Activated naive CD4-positive, alpha-beta T cell treated with anti-CD3 and anti-CD28 coated beads, Interleukin-2, amount 10 ng/mL, durations not matched to agents 7 days and 5 days (primary cell): ENCODE results near the gene NPAT.

ENCODE experiments used
- CTCF ChIA-PET: fragments of 350-600 bp; sonication (Branson Sonifier 250); formaldehyde crosslinking; loops from one replicate; lab custom pipeline; 2021; ENCODE audit warnings: antibody characterized with exemption; lab: Charles Lee
- DNase-seq: peaks from one replicate; pipeline ENCODE4 v3.0.0-alpha.2; 2020
- H3K27ac Mint-ChIP-seq: one replicate; pipeline ENCODE4 v1.8.0; 2021; ENCODE audit warnings: mild to moderate bottlenecking, moderate library complexity, mixed read lengths
- H3K27me3 Mint-ChIP-seq: one replicate; pipeline ENCODE4 v1.8.0; 2021; ENCODE audit warnings: mild to moderate bottlenecking, mixed read lengths
- H3K36me3 Mint-ChIP-seq: one replicate; pipeline ENCODE4 v1.8.0; 2021; ENCODE audit warnings: mixed read lengths
- H3K4me1 Mint-ChIP-seq: one replicate; pipeline ENCODE4 v1.8.0; 2021; ENCODE audit warnings: mixed read lengths
- H3K4me3 Mint-ChIP-seq: one replicate; pipeline ENCODE4 v1.8.0; 2021; ENCODE audit warnings: mild to moderate bottlenecking, moderate library complexity, mixed read lengths
- H3K9me3 Mint-ChIP-seq: one replicate; pipeline ENCODE4 v1.8.0; 2021; ENCODE audit warnings: mixed read lengths

NPAT gene

GRCh38 chr11:108222574-108223347 lies at the start of gene NPAT, which contains the start of gene ATM:
Gene NPAT, minus strand, starts transcription at chr11:108222638. Its CDS starts 102 bp downstream, at chr11:108222536.
Gene ATM, plus strand, starts transcription at chr11:108223067. Its CDS starts 4,558 bp downstream, at chr11:108227625.
- peak; percentile 99 for DNase-seq
- H3K4me3 Mint-ChIP-seq = no peak within 1 kb of the TSS
- H3K9me3 Mint-ChIP-seq = no peaks in the 10 kb centered on the region
- H3K27ac Mint-ChIP-seq = no peak within 1 kb of the TSS
- peaks cover 51% of the 10 kb centered on the region for H3K36me3 Mint-ChIP-seq
- no peaks in the 10 kb centered on the region for H3K27me3 Mint-ChIP-seq
- H3K4me1 Mint-ChIP-seq = peaks cover 45% of the 10 kb centered on the region
- CTCF ChIA-PET = interaction anchor here (0.8 to 3.3 kb wide), 10 partner anchors 14 to 426 kb away, joined by 3 to 20 read pairs (median 4); no protein-coding TSS in a partner anchor

- Mint-ChIP-seq H3K27ac (no peak overlapping the region), H3K4me1 (peaks cover 2% of the 10 kb centered on the region), H3K4me3 (no peak overlapping the region), H3K36me3 (peaks cover 59% of the 10 kb centered on the region), H3K9me3 (peaks cover 12% of the 10 kb centered on the region), H3K27me3 (no peaks in the 10 kb centered on the region)
- CTCF ChIA-PET = no interaction called here
- no peak for DNase-seq
These were observed 47.1 kb upstream of the NPAT start for GRCh38 chr11:108269583-108269982.

DNA sequence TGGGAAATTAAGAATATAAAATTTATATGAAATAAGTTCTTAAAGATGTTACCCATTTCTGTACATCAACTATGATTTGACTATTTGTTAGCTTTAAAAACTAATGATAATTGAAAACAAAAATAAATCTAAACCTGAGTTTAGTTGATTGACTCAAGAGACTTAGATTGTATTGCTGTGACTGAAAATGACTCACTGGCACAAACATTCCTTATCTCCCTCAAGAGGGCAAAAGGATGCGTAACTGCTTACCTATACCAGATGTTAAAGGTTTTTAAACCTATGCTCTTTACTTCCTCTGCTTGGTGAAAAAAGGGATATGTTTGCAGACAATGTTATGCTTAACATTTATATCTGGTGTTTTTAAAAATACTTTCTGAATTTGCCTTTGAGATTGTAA lies 30.7 kb upstream of the NPAT start:
- Mint-ChIP-seq H3K9me3 (no peaks in the 10 kb centered on the region), H3K36me3 (peaks cover 62% of the 10 kb centered on the region), H3K4me3 (no peak overlapping the region), H3K27ac (no peak overlapping the region), H3K4me1 (peaks cover 26% of the 10 kb centered on the region), H3K27me3 (no peaks in the 10 kb centered on the region)
- CTCF ChIA-PET = interaction anchor here (0.6 kb wide), 1 partner anchor 405 kb away, joined by 3 read pairs; no protein-coding TSS in a partner anchor
- DNase-seq = no peak

GRCh38 chr11:108246885-108247284 lies 24.4 kb upstream of the NPAT start:
- Mint-ChIP-seq H3K36me3 (peaks cover 68% of the 10 kb centered on the region), H3K27ac (no peak overlapping the region), H3K4me1 (peaks cover 38% of the 10 kb centered on the region), H3K27me3 (no peaks in the 10 kb centered on the region), H3K4me3 (no peak overlapping the region), H3K9me3 (no peaks in the 10 kb centered on the region)
- CTCF ChIA-PET = no interaction called here
- DNase-seq = no peak

- no peaks in the 10 kb centered on the region for H3K27me3 Mint-ChIP-seq
- no peak for DNase-seq
- CTCF ChIA-PET = no interaction called here
- H3K9me3 Mint-ChIP-seq = no peaks in the 10 kb centered on the region
- H3K27ac Mint-ChIP-seq = peak overlapping the region; percentile 2
- no peak overlapping the region for H3K4me3 Mint-ChIP-seq
- peaks cover 70% of the 10 kb centered on the region for H3K36me3 Mint-ChIP-seq
- H3K4me1 Mint-ChIP-seq = peaks cover 44% of the 10 kb centered on the region
These were observed 23.9 kb upstream of the NPAT start for GRCh38 chr11:108246308-108246707.

- peaks cover 60% of the 10 kb centered on the region for H3K4me1 Mint-ChIP-seq
- peak overlapping the region; percentile 82 for H3K27ac Mint-ChIP-seq
- no peak for DNase-seq
- CTCF ChIA-PET = interaction anchor here (1.0 kb wide), 1 partner anchor 16 kb away, joined by 3 read pairs; no protein-coding TSS in a partner anchor
- H3K9me3 Mint-ChIP-seq = peaks cover 2% of the 10 kb centered on the region
- H3K4me3 Mint-ChIP-seq = no peak overlapping the region
- H3K27me3 Mint-ChIP-seq = no peaks in the 10 kb centered on the region
- H3K36me3 Mint-ChIP-seq = peaks cover 69% of the 10 kb centered on the region
These were observed 20.0 kb upstream of the NPAT start for GRCh38 chr11:108242422-108242821.

DNA sequence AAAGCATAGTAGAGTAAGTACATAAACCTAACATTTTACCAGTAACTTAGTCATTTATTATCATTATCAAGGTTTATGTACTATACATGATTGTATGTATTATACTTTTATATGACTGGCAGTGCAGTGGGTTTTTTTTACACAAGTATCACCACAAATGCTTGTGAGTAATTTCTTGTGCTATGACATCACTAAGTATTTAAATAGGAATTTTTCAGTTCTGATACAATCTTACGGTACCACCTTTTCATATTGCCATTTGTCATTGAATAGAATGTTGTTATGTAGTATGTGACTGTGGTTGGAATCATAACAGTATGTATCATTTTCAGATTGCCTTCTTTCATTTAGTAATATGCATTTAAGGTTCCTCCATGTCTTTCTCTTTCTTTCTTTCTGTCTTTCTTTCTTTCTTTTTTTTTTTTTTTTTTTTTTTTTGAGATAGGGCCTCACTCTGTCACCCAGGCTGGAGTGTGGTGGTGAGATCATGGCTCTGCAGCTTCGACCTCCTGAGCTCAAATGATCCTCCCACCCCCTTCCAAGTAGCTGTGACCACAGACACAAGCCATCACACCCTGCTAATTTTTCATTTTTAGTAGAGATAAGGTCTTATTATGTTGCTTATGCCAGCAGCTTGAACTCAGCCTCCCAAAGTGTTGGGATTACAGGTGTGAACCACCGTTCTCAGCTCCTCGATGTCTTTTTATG lies 19.0 kb upstream of the NPAT start:
- peaks cover 65% of the 10 kb centered on the region for H3K36me3 Mint-ChIP-seq
- H3K4me1 Mint-ChIP-seq = peaks cover 68% of the 10 kb centered on the region
- H3K9me3 Mint-ChIP-seq = peaks cover 2% of the 10 kb centered on the region
- H3K4me3 Mint-ChIP-seq = no peak overlapping the region
- DNase-seq = peak; percentile 36
- CTCF ChIA-PET = interaction anchor here (1.0 to 1.7 kb wide), 3 partner anchors 15 to 19 kb away, joined by 3 to 5 read pairs (median 4); partner anchors contain the start of genes ATM and NPAT
- H3K27me3 Mint-ChIP-seq = no peaks in the 10 kb centered on the region
- H3K27ac Mint-ChIP-seq = peak overlapping the region; percentile 82

GRCh38 chr11:108239076-108239475 lies 16.6 kb upstream of the NPAT start:
- CTCF ChIA-PET = interaction anchor here (0.9 to 2.1 kb wide), 3 partner anchors 14 to 407 kb away, joined by 3 to 8 read pairs (median 4); partner anchors contain the start of genes ATM and NPAT
- Mint-ChIP-seq H3K4me3 (peak overlapping the region; percentile 47), H3K9me3 (peaks cover 2% of the 10 kb centered on the region), H3K4me1 (peaks cover 87% of the 10 kb centered on the region), H3K36me3 (peaks cover 71% of the 10 kb centered on the region), H3K27ac (peak overlapping the region; percentile 89), H3K27me3 (no peaks in the 10 kb centered on the region)
- peak; percentile 52 for DNase-seq

DNA sequence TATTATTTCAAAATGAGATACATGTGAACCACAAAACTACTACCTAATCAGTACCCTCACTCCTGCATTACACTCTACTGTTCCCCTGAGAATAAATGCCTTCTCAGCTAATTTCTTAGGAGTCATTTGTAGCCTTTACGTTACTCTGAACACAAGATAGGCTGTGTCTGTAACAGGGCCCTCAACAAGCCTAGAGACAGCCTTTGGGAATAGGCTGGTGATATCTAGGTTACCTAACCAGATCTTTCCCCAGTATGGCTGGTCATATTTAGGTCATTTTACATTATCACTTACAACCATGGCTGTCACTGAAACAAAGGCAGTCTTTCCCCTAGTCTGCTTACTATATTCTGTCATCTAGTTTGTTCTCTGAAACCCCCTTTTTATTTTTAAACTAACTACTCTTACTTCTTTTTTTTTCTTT lies 14.6 kb upstream of the NPAT start:
- no peak for DNase-seq
- H3K4me3 Mint-ChIP-seq = peak overlapping the region; percentile 59
- H3K27me3 Mint-ChIP-seq = no peaks in the 10 kb centered on the region
- H3K27ac Mint-ChIP-seq = peak overlapping the region; percentile 99
- H3K9me3 Mint-ChIP-seq = peaks cover 2% of the 10 kb centered on the region
- CTCF ChIA-PET = interaction anchor here (0.8 to 2.6 kb wide), 4 partner anchors 9 to 413 kb away, joined by 3 to 20 read pairs (median 8); partner anchors contain the start of genes ATM and NPAT
- H3K4me1 Mint-ChIP-seq = peaks cover 90% of the 10 kb centered on the region
- H3K36me3 Mint-ChIP-seq = peaks cover 77% of the 10 kb centered on the region

GRCh38 chr11:108235633-108236032 lies 13.2 kb upstream of the NPAT start:
- Mint-ChIP-seq H3K27ac (peak overlapping the region; percentile 99), H3K9me3 (peaks cover 2% of the 10 kb centered on the region), H3K4me1 (peaks cover 89% of the 10 kb centered on the region), H3K36me3 (peaks cover 79% of the 10 kb centered on the region), H3K27me3 (no peaks in the 10 kb centered on the region), H3K4me3 (peak overlapping the region; percentile 59)
- DNase-seq = no peak
- CTCF ChIA-PET = interaction anchor here (2.6 kb wide), 1 partner anchor 13 kb away, joined by 20 read pairs; the partner anchor contains the start of genes ATM and NPAT

GRCh38 chr11:108235192-108235591 lies 12.8 kb upstream of the NPAT start:
- DNase-seq = no peak
- peaks cover under 1% of the 10 kb centered on the region for H3K9me3 Mint-ChIP-seq
- H3K36me3 Mint-ChIP-seq = peaks cover 79% of the 10 kb centered on the region
- CTCF ChIA-PET = interaction anchor here (2.6 kb wide), 1 partner anchor 13 kb away, joined by 20 read pairs; the partner anchor contains the start of genes ATM and NPAT
- H3K27ac Mint-ChIP-seq = peak overlapping the region; percentile 99
- no peak overlapping the region for H3K4me3 Mint-ChIP-seq
- H3K4me1 Mint-ChIP-seq = peaks cover 89% of the 10 kb centered on the region
- H3K27me3 Mint-ChIP-seq = no peaks in the 10 kb centered on the region

GRCh38 chr11:108233277-108233945 lies 11.0 kb upstream of the NPAT start:
- Mint-ChIP-seq H3K27ac (peak overlapping the region; percentile 67), H3K36me3 (peaks cover 80% of the 10 kb centered on the region), H3K4me1 (peaks cover 88% of the 10 kb centered on the region), H3K9me3 (no peaks in the 10 kb centered on the region), H3K4me3 (no peak overlapping the region), H3K27me3 (no peaks in the 10 kb centered on the region)
- CTCF ChIA-PET = no interaction called here
- DNase-seq = no peak

- H3K4me1 Mint-ChIP-seq = peaks cover 56% of the 10 kb centered on the region
- peak overlapping the region; percentile 74 for H3K27ac Mint-ChIP-seq
- peak overlapping the region; percentile 61 for H3K4me3 Mint-ChIP-seq
- CTCF ChIA-PET = interaction anchor here (1.1 kb wide), 1 partner anchor 9 kb away, joined by 3 read pairs; no protein-coding TSS in a partner anchor
- DNase-seq = no peak
- no peaks in the 10 kb centered on the region for H3K9me3 Mint-ChIP-seq
- no peaks in the 10 kb centered on the region for H3K27me3 Mint-ChIP-seq
- peaks cover 67% of the 10 kb centered on the region for H3K36me3 Mint-ChIP-seq
These were observed 5.8 kb upstream of the NPAT start for GRCh38 chr11:108228251-108228650.
